Activated CD4-positive, CD25-positive, alpha-beta regulatory T cell treated with anti-CD3 and anti-CD28 coated beads, Interleukin-2, amount 50 U/mL, for 72 hours (primary cell): Measurements from ENCODE around the gene ADRA2B.
"Not testable (repeated sequence)": the region's sequence is repeated elsewhere in the genome, so short reads cannot be mapped to it uniquely, and the experiment has no call there.

ENCODE experiments used
- DNase-seq: peaks from one replicate; pipeline ENCODE4 v3.0.0; 2021

The ADRA2B gene

GRCh38 chr2:96085541-96086355 is 30.6 kb downstream of the ADRA2B start:
- DNase-seq = peak; percentile 21

GRCh38 chr2:96084858-96085518 is 31.4 kb downstream of the ADRA2B start:
- DNase-seq = not testable (repeated sequence)

GRCh38 chr2:96083989-96084857 is 32.1 kb downstream of the ADRA2B start:
- DNase-seq = peak; percentile 18

GRCh38 chr2:96083064-96083939 is 33.1 kb downstream of the ADRA2B start:
- DNase-seq = peak; percentile 12

- DNase-seq = peak; percentile 19
These were observed 33.9 kb downstream of the ADRA2B start for GRCh38 chr2:96082211-96083063.

- no peak for DNase-seq
These were observed 35.3 kb downstream of the ADRA2B start for GRCh38 chr2:96081042-96081441.

GRCh38 chr2:96075199-96075771 is 41.1 kb downstream of the ADRA2B start:
- DNase-seq = no peak

- DNase-seq = no peak
These were observed 42.2 kb downstream of the ADRA2B start for GRCh38 chr2:96074156-96074555.

GRCh38 chr2:96073170-96073775 is 43.1 kb downstream of the ADRA2B start:
- no peak for DNase-seq

GRCh38 chr2:96072746-96073145 is 43.6 kb downstream of the ADRA2B start:
- DNase-seq = no peak

GRCh38 chr2:96071977-96072491 is 44.3 kb downstream of the ADRA2B start:
- DNase-seq = not testable (repeated sequence)

- DNase-seq = not testable (repeated sequence)
These were observed 45.0 kb downstream of the ADRA2B start for GRCh38 chr2:96071087-96071976.

GRCh38 chr2:96070351-96070750 is 46.0 kb downstream of the ADRA2B start:
- not testable (repeated sequence) for DNase-seq

- not testable (repeated sequence) for DNase-seq
These were observed 46.5 kb downstream of the ADRA2B start for GRCh38 chr2:96069878-96070277.

- not testable (repeated sequence) for DNase-seq
These were observed 48.3 kb downstream of the ADRA2B start for GRCh38 chr2:96067902-96068581.

GRCh38 chr2:96067098-96067660 is 49.2 kb downstream of the ADRA2B start:
- DNase-seq = not testable (repeated sequence)

- not testable (repeated sequence) for DNase-seq
These were observed 49.9 kb downstream of the ADRA2B start for GRCh38 chr2:96066511-96066910.

- DNase-seq = not testable (repeated sequence)
These were observed 50.4 kb downstream of the ADRA2B start for GRCh38 chr2:96065954-96066353.
